ENCODE data around the gene TSHZ2. TPM values are rescaled to one million over a fixed set of nuclear protein-coding genes. Genes with fewer than 3 reads are reported as not detected.
A peak's percentile ranks its signal among the peaks of the same experiment; 100 is the strongest.
"Not testable (repeated sequence)": the region's sequence is repeated elsewhere in the genome, so short reads cannot be mapped to it uniquely, and the experiment has no call there.

The TSHZ2 gene
- total and polyA plus RNA-seq, 9 donors = 7.3 to 23.1 (median 12.5) TPM

- 87% methylated on average over 3 of the region's 3 CpGs for WGBS (ENCODE audit: insufficient coverage)
- no peak overlapping the region for H3K27ac ChIP-seq (ENCODE audit: low read length)
- no peak for DNase-seq
These were observed 434.4 kb downstream of the TSHZ2 start for GRCh38 chr20:53406580-53406979.

GRCh38 chr20:53408691-53409446 is 436.7 kb downstream of the TSHZ2 start:
- no peak overlapping the region for H3K4me3 ChIP-seq (ENCODE audit: low read length)
- H3K4me1 ChIP-seq (ENCODE audit: control insufficient read depth, insufficient read depth, low read length) = peaks cover 22% of the 10 kb centered on the region
- no peaks in the 10 kb centered on the region for H3K27me3 ChIP-seq (ENCODE audit: control insufficient read depth, insufficient read depth, low read length)
- WGBS (ENCODE audit: insufficient coverage) = no CpG with 5 or more reads among the region's 11 CpGs
- peak overlapping the region; percentile 4 for H3K27ac ChIP-seq (ENCODE audit: low read length)
- peak; percentile 74 for DNase-seq
- H3K36me3 ChIP-seq (ENCODE audit: control insufficient read depth, insufficient read depth, low read length) = no peaks in the 10 kb centered on the region
- H3K9me3 ChIP-seq (replicated peaks; ENCODE audit: control insufficient read depth, low read depth, low read length) = no peaks in the 10 kb centered on the region

More at GRCh38 chr20:53406580-53406979, 434.4 kb downstream of the TSHZ2 start:
- H3K9me3 ChIP-seq (replicated peaks; ENCODE audit: control insufficient read depth, low read depth, low read length) = no peaks in the 10 kb centered on the region
- no peaks in the 10 kb centered on the region for H3K36me3 ChIP-seq (ENCODE audit: control insufficient read depth, insufficient read depth, low read length)
- H3K4me3 ChIP-seq (ENCODE audit: low read length) = no peak overlapping the region
- H3K27me3 ChIP-seq (ENCODE audit: control insufficient read depth, insufficient read depth, low read length) = no peaks in the 10 kb centered on the region
- H3K4me1 ChIP-seq (ENCODE audit: control insufficient read depth, insufficient read depth, low read length) = peaks cover 9% of the 10 kb centered on the region

- DNase-seq = peak; percentile 33
- Histone ChIP-seq H3K36me3 (ENCODE audit: control insufficient read depth, insufficient read depth, low read length) (no peaks in the 10 kb centered on the region), H3K27me3 (ENCODE audit: control insufficient read depth, insufficient read depth, low read length) (no peaks in the 10 kb centered on the region), H3K9me3 (replicated peaks; ENCODE audit: control insufficient read depth, low read depth, low read length) (no peaks in the 10 kb centered on the region), H3K4me3 (ENCODE audit: low read length) (no peak overlapping the region), H3K27ac (ENCODE audit: low read length) (peak overlapping the region; percentile 29), H3K4me1 (ENCODE audit: control insufficient read depth, insufficient read depth, low read length) (peaks cover 22% of the 10 kb centered on the region)
- WGBS (ENCODE audit: insufficient coverage) = 60% methylated on average over 1 of the region's 2 CpGs
These were observed 437.2 kb downstream of the TSHZ2 start for GRCh38 chr20:53409447-53409717.

- Histone ChIP-seq H3K9me3 (replicated peaks; ENCODE audit: control insufficient read depth, low read depth, low read length) (no peaks in the 10 kb centered on the region), H3K36me3 (ENCODE audit: control insufficient read depth, insufficient read depth, low read length) (no peaks in the 10 kb centered on the region), H3K4me1 (ENCODE audit: control insufficient read depth, insufficient read depth, low read length) (peaks cover 22% of the 10 kb centered on the region), H3K27me3 (ENCODE audit: control insufficient read depth, insufficient read depth, low read length) (no peaks in the 10 kb centered on the region), H3K4me3 (ENCODE audit: low read length) (no peak overlapping the region), H3K27ac (ENCODE audit: low read length) (no peak overlapping the region)
- DNase-seq = no peak
- WGBS (ENCODE audit: insufficient coverage) = no CpG with 5 or more reads among the region's 3 CpGs
These were observed 439.0 kb downstream of the TSHZ2 start for GRCh38 chr20:53411129-53411528.

GRCh38 chr20:53411891-53412290 is 439.7 kb downstream of the TSHZ2 start:
- H3K27me3 ChIP-seq (ENCODE audit: control insufficient read depth, insufficient read depth, low read length) = no peaks in the 10 kb centered on the region
- DNase-seq = peak; percentile 20

GRCh38 chr20:53412577-53413185 is 440.5 kb downstream of the TSHZ2 start:
- Histone ChIP-seq H3K4me3 (ENCODE audit: low read length) (no peak overlapping the region), H3K27ac (ENCODE audit: low read length) (peak overlapping the region; percentile 82), H3K4me1 (ENCODE audit: control insufficient read depth, insufficient read depth, low read length) (peaks cover 22% of the 10 kb centered on the region), H3K9me3 (replicated peaks; ENCODE audit: control insufficient read depth, low read depth, low read length) (no peaks in the 10 kb centered on the region), H3K27me3 (ENCODE audit: control insufficient read depth, insufficient read depth, low read length) (no peaks in the 10 kb centered on the region), H3K36me3 (ENCODE audit: control insufficient read depth, insufficient read depth, low read length) (no peaks in the 10 kb centered on the region)
- DNase-seq = peak; percentile 70
- WGBS (ENCODE audit: insufficient coverage) = 36% methylated on average over 10 of the region's 13 CpGs

More at GRCh38 chr20:53411891-53412290, 439.7 kb downstream of the TSHZ2 start:
- Histone ChIP-seq H3K4me1 (ENCODE audit: control insufficient read depth, insufficient read depth, low read length) (peaks cover 22% of the 10 kb centered on the region), H3K4me3 (ENCODE audit: low read length) (no peak overlapping the region), H3K9me3 (replicated peaks; ENCODE audit: control insufficient read depth, low read depth, low read length) (no peaks in the 10 kb centered on the region), H3K36me3 (ENCODE audit: control insufficient read depth, insufficient read depth, low read length) (no peaks in the 10 kb centered on the region), H3K27ac (ENCODE audit: low read length) (peak overlapping the region; percentile 82)
- 33% methylated on average over 4 of the region's 4 CpGs for WGBS (ENCODE audit: insufficient coverage)

GRCh38 chr20:53413186-53413631 is 441.1 kb downstream of the TSHZ2 start:
- peak; percentile 76 for DNase-seq
- H3K4me1 ChIP-seq (ENCODE audit: control insufficient read depth, insufficient read depth, low read length) = peaks cover 17% of the 10 kb centered on the region
- no peak overlapping the region for H3K27ac ChIP-seq (ENCODE audit: low read length)
- H3K27me3 ChIP-seq (ENCODE audit: control insufficient read depth, insufficient read depth, low read length) = no peaks in the 10 kb centered on the region
- WGBS (ENCODE audit: insufficient coverage) = 31% methylated on average over 7 of the region's 15 CpGs
- H3K36me3 ChIP-seq (ENCODE audit: control insufficient read depth, insufficient read depth, low read length) = no peaks in the 10 kb centered on the region
- no peak overlapping the region for H3K4me3 ChIP-seq (ENCODE audit: low read length)
- H3K9me3 ChIP-seq (replicated peaks; ENCODE audit: control insufficient read depth, low read depth, low read length) = no peaks in the 10 kb centered on the region

GRCh38 chr20:53413845-53414244 is 441.7 kb downstream of the TSHZ2 start:
- WGBS (ENCODE audit: insufficient coverage) = no CpG with 5 or more reads among the region's 1 CpG
- not testable (repeated sequence) for H3K4me3 ChIP-seq (ENCODE audit: low read length); DNase-seq; H3K36me3 ChIP-seq (ENCODE audit: control insufficient read depth, insufficient read depth, low read length); H3K27ac ChIP-seq (ENCODE audit: low read length); H3K9me3 ChIP-seq (replicated peaks; ENCODE audit: control insufficient read depth, low read depth, low read length); H3K27me3 ChIP-seq (ENCODE audit: control insufficient read depth, insufficient read depth, low read length)
- H3K4me1 ChIP-seq (ENCODE audit: control insufficient read depth, insufficient read depth, low read length) = peaks cover 13% of the 10 kb centered on the region

GRCh38 chr20:53419693-53420460 is 447.7 kb downstream of the TSHZ2 start:
- Histone ChIP-seq H3K4me1 (ENCODE audit: control insufficient read depth, insufficient read depth, low read length) (no peaks in the 10 kb centered on the region), H3K36me3 (ENCODE audit: control insufficient read depth, insufficient read depth, low read length) (no peaks in the 10 kb centered on the region), H3K27me3 (ENCODE audit: control insufficient read depth, insufficient read depth, low read length) (no peaks in the 10 kb centered on the region), H3K27ac (ENCODE audit: low read length) (no peak overlapping the region), H3K4me3 (ENCODE audit: low read length) (no peak overlapping the region), H3K9me3 (replicated peaks; ENCODE audit: control insufficient read depth, low read depth, low read length) (no peaks in the 10 kb centered on the region)
- DNase-seq = no peak
- 94% methylated on average over 11 of the region's 11 CpGs for WGBS (ENCODE audit: insufficient coverage)

GRCh38 chr20:53421343-53421742 is 449.2 kb downstream of the TSHZ2 start:
- Histone ChIP-seq H3K9me3 (replicated peaks; ENCODE audit: control insufficient read depth, low read depth, low read length) (no peaks in the 10 kb centered on the region), H3K4me1 (ENCODE audit: control insufficient read depth, insufficient read depth, low read length) (no peaks in the 10 kb centered on the region), H3K36me3 (ENCODE audit: control insufficient read depth, insufficient read depth, low read length) (no peaks in the 10 kb centered on the region), H3K27ac (ENCODE audit: low read length) (no peak overlapping the region), H3K27me3 (ENCODE audit: control insufficient read depth, insufficient read depth, low read length) (no peaks in the 10 kb centered on the region), H3K4me3 (ENCODE audit: low read length) (no peak overlapping the region)
- 97% methylated on average over 4 of the region's 7 CpGs for WGBS (ENCODE audit: insufficient coverage)
- DNase-seq = no peak
